Natural killer cell treated with Interleukin-12 subunit alpha and Interleukin-12 subunit beta and Interleukin-15 and Interleukin-18, amount 100 ng/mL, for 72 hours (primary cell): ENCODE data around the gene CISD2. TPM values are rescaled to one million over a fixed set of nuclear protein-coding genes. Genes with fewer than 3 reads are reported as not detected.

Experiments used
- ATAC-seq, 2 donors: fragments of 150-1000 bp; cut with Tn5 transposase in 1 of 2; sonication (Bioruptor Pico), chemical (Tn5 transposase) in 1 of 2; 2 replicates each; pipeline ENCODE4 v1.10.0; 2021
- DNase-seq: peaks from one replicate; pipeline ENCODE4 v3.0.0; 2022; ENCODE audit warnings: low spot score
- H3K27ac Mint-ChIP-seq, 2 donors: 1 replicate in 1 of 2; 2 replicates in 1 of 2; pipeline ENCODE4 v1.8.0; 2022; ENCODE audit warnings: mixed read lengths in 2 of 2, mild to moderate bottlenecking in 1 of 2, moderate library complexity in 1 of 2
- H3K27me3 Mint-ChIP-seq, 2 donors: 1 replicate in 1 of 2; 2 replicates in 1 of 2; pipeline ENCODE4 v1.8.0; 2022; ENCODE audit warnings: mixed read lengths in 2 of 2
- H3K36me3 Mint-ChIP-seq: one replicate; pipeline ENCODE4 v1.8.0; 2022; ENCODE audit warnings: mixed read lengths
- H3K4me1 Mint-ChIP-seq, 2 donors: 1 replicate in 1 of 2; 2 replicates in 1 of 2; pipeline ENCODE4 v1.8.0; 2022; ENCODE audit warnings: low read depth in 2 of 2, mixed read lengths in 2 of 2, mild to moderate bottlenecking in 1 of 2
- H3K4me3 Mint-ChIP-seq: one replicate; pipeline ENCODE4 v1.8.0; 2022; ENCODE audit warnings: mixed read lengths
- H3K9me3 Mint-ChIP-seq: 2 replicates; pipeline ENCODE4 v1.8.0; 2022; ENCODE audit warnings: mixed read lengths
- total RNA-seq, 2 donors: library from RNA; stranded (reverse); gene quantifications; one replicate each; pipeline ENCODE4 v1.2.3, GENCODE V29; 2022

The CISD2 gene
- total RNA-seq, 2 donors from 2014 or later: 26.8 to 31.1 TPM

DNA sequence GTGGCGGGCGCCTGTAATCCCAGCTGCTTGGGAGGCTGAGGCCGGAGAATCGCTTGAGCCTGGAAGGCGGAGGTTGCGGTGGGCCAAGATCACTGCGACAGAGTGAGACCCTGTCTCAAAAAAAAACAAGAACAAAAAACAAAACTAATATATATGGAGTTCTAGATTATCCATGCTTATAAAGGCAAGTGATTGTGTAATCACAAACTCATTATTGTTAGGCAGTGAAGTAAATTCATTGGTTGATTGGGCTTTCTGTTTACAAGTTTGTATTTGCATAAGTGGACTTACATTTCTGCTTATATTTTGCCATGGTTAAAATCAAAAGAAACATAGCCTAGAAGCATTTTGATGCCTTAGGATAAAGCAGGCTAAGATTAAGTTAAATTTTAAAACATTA lies 39.0 kb upstream of the CISD2 start:
- DNase-seq (no peak), ATAC-seq (no peak)
- Mint-ChIP-seq H3K36me3 (no peaks in the 10 kb centered on the region), H3K4me1 (peaks cover 11 to 14% of the 10 kb centered on the region in 2 donors), H3K9me3 (no peaks in the 10 kb centered on the region), H3K4me3 (no peak overlapping the region), H3K27me3 (no peaks in the 10 kb centered on the region), H3K27ac (no peak overlapping the region)

DNA sequence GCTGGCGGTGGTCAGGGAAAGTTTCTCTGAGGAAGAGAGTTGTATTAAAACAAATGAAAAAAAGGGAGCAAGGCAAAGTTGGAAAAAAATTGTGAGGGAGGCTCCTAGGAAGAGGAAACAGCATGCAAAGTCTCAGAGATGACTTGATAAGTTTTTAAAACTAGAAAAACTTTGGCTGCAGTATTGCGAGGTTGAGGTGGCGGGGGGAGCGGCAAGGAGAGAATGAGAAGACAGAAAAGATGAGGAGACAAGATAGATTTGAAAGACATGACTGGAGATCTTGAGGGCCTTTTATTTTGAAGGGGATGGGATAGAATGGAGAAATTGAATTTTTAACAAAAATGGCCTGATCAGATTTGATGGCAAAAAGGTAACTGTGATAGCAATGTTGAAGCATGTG lies 36.7 kb upstream of the CISD2 start:
- H3K4me1 Mint-ChIP-seq: peaks cover 11 to 14% of the 10 kb centered on the region in 2 donors
- no peak overlapping the region for H3K27ac Mint-ChIP-seq
- DNase-seq (no peak), ATAC-seq (no peak)
- no peaks in the 10 kb centered on the region for H3K36me3 Mint-ChIP-seq
- H3K4me3 Mint-ChIP-seq: no peak overlapping the region
- H3K27me3 Mint-ChIP-seq: no peaks in the 10 kb centered on the region
- no peaks in the 10 kb centered on the region for H3K9me3 Mint-ChIP-seq

GRCh38 chr4:102832667-102833066 lies 36.1 kb upstream of the CISD2 start:
- no peak overlapping the region for H3K27ac Mint-ChIP-seq
- no peak overlapping the region for H3K4me3 Mint-ChIP-seq
- ATAC-seq (no peak), DNase-seq (no peak)
- no peaks in the 10 kb centered on the region for H3K27me3 Mint-ChIP-seq
- no peaks in the 10 kb centered on the region for H3K36me3 Mint-ChIP-seq
- no peaks in the 10 kb centered on the region for H3K9me3 Mint-ChIP-seq
- peaks cover 11 to 14% of the 10 kb centered on the region in 2 donors for H3K4me1 Mint-ChIP-seq

DNA sequence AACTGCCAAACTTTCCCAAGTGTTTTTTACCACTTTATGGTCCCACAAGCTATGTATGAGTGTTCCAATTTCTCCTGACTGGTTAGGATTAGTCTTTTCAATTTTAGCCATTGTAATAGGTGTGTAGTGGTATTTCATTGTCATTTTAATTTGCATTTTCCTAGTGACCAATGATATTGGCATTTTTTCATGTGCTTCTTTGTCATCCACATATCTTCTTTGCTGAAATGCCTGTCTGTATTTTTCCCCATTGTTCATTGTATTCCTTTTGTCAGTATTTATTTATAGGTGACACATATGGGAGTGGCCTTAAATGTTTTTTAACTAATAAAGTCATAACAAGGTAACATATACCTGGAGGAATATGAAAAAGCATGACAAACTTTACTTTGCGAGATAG lies 32.2 kb upstream of the CISD2 start:
- Mint-ChIP-seq H3K36me3 (no peaks in the 10 kb centered on the region), H3K4me1 (peaks cover 0 to 3% of the 10 kb centered on the region in 2 donors), H3K27ac (no peak overlapping the region), H3K9me3 (no peaks in the 10 kb centered on the region), H3K27me3 (no peaks in the 10 kb centered on the region), H3K4me3 (no peak overlapping the region)
- ATAC-seq (no peak), DNase-seq (no peak)

DNA sequence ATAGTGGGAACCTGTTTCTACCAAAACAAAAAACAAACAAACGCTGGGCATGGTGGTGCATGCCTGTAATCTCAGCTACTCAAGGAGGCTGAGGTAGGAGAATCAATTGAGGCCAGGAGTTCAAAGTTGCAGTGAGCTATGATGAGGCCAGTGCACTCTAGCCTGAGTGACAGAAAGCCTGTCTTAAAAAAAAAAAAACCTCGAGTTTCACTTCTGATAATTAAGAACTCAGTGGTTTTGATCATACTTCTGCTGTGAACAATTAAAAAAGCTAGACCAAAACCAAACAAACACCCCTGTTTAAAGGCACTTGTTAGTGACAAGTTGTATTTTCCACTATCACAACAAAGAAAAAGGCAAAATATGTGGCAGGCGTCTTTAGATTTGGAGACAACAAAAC lies 26.4 kb upstream of the CISD2 start:
- no peaks in the 10 kb centered on the region for H3K36me3 Mint-ChIP-seq
- no peaks in the 10 kb centered on the region for H3K27me3 Mint-ChIP-seq
- ATAC-seq (no peak), DNase-seq (no peak)
- H3K4me3 Mint-ChIP-seq: no peak overlapping the region
- no peak overlapping the region for H3K27ac Mint-ChIP-seq
- H3K4me1 Mint-ChIP-seq: peaks cover 0 to 3% of the 10 kb centered on the region in 2 donors
- H3K9me3 Mint-ChIP-seq: no peaks in the 10 kb centered on the region

- ATAC-seq (no peak), DNase-seq (no peak)
- Mint-ChIP-seq H3K4me1 (peaks cover 0 to 3% of the 10 kb centered on the region in 2 donors), H3K27me3 (no peaks in the 10 kb centered on the region), H3K4me3 (no peak overlapping the region), H3K27ac (no peak overlapping the region), H3K9me3 (no peaks in the 10 kb centered on the region), H3K36me3 (no peaks in the 10 kb centered on the region)
Observed at GRCh38 chr4:102843273-102843672, 25.5 kb upstream of the CISD2 start.

GRCh38 chr4:102843938-102844337 lies 24.9 kb upstream of the CISD2 start:
- no peaks in the 10 kb centered on the region for H3K27me3 Mint-ChIP-seq
- peaks cover 0 to 3% of the 10 kb centered on the region in 2 donors for H3K4me1 Mint-ChIP-seq
- ATAC-seq (no peak), DNase-seq (no peak)
- no peak overlapping the region for H3K4me3 Mint-ChIP-seq
- H3K36me3 Mint-ChIP-seq: no peaks in the 10 kb centered on the region
- no peak overlapping the region for H3K27ac Mint-ChIP-seq
- H3K9me3 Mint-ChIP-seq: no peaks in the 10 kb centered on the region

DNA sequence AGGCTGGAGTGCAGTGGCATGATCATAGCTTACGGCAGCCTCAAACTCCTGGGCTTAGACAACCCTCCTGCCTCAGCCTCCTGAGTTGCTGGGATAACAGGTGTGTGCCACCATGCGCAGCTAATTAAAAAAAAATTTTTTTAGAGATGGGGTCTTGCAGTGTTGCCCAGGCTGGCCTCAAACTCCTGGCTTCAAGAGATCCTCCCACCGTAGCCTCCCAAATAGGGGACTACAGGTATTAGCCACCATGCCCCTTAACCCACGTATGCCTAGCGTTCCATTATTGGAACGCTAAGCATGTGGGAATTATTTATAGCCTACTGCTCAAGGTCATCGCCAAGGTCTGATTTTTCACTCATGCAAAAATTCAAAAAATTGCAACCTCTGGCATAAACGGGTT lies 21.1 kb upstream of the CISD2 start:
- Mint-ChIP-seq H3K4me3 (no peak overlapping the region), H3K9me3 (no peaks in the 10 kb centered on the region), H3K4me1 (peaks cover 5 to 6% of the 10 kb centered on the region in 2 donors), H3K27me3 (no peaks in the 10 kb centered on the region), H3K36me3 (no peaks in the 10 kb centered on the region), H3K27ac (no peak overlapping the region)
- no peak for DNase-seq
- ATAC-seq: no peak

- Mint-ChIP-seq H3K4me3 (no peak overlapping the region), H3K27ac (no peak overlapping the region), H3K4me1 (peaks cover 5 to 6% of the 10 kb centered on the region in 2 donors), H3K27me3 (no peaks in the 10 kb centered on the region), H3K9me3 (no peaks in the 10 kb centered on the region), H3K36me3 (no peaks in the 10 kb centered on the region)
- DNase-seq (no peak), ATAC-seq (no peak)
Observed at GRCh38 chr4:102849579-102850104, 19.1 kb upstream of the CISD2 start.

DNA sequence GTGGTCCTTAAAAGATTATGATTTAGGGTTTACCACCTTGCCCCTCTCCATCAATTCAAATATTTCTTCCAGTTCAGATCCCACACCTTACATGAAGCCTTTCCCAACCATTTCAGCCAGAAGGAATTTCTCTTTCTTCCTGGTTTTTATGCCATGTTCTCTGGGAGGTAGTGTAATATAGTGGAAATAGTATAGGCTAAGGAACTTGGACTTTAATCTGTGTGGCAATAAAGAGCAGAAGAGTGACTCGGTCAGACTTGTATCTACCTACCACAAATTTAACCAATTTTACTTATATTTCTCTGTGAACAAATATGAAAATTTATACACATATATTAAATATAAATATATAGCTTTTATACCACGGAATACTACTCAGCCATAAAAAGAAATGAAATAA lies 18.4 kb upstream of the CISD2 start:
- no peak for DNase-seq
- no peaks in the 10 kb centered on the region for H3K36me3 Mint-ChIP-seq
- H3K27me3 Mint-ChIP-seq: no peaks in the 10 kb centered on the region
- no peak overlapping the region for H3K27ac Mint-ChIP-seq
- H3K9me3 Mint-ChIP-seq: no peaks in the 10 kb centered on the region
- H3K4me3 Mint-ChIP-seq: no peak overlapping the region
- peaks cover 5 to 6% of the 10 kb centered on the region in 2 donors for H3K4me1 Mint-ChIP-seq
- no peak for ATAC-seq

DNA sequence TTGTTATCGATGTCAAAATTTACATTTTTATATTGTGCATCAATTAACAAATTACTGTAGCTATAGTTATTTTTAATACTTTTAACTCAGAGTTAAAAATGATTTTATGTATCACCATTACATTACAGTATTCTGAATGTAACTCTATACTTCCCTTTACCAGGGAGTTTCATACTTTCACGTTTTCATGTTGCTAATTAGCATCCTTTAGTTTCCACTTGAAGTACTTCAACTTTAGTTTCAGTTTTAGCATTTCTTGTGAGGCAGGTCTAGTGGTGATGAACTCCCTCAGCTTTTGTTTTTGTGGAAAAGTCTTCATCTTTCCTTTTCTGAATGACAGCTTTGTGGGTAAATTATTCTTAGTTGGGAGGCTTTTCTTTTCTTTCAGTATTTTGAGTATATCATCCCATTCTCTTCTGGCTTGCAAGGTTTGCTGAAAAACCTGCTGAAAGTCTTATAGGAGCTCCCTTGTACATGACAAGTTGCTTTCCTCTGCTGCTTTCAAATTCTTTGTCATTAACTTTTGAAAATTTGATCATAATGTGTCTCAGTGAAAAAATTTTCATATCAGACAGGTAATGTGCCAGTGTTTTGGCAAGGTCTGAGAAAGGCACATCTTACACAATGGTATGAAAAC lies 9.8 kb upstream of the CISD2 start:
- Mint-ChIP-seq H3K4me3 (no peak overlapping the region), H3K9me3 (peaks cover 16% of the 10 kb centered on the region), H3K4me1 (no peaks in the 10 kb centered on the region), H3K27ac (no peak overlapping the region), H3K27me3 (no peaks in the 10 kb centered on the region), H3K36me3 (peaks cover 20% of the 10 kb centered on the region)
- no peak for ATAC-seq
- no peak for DNase-seq

DNA sequence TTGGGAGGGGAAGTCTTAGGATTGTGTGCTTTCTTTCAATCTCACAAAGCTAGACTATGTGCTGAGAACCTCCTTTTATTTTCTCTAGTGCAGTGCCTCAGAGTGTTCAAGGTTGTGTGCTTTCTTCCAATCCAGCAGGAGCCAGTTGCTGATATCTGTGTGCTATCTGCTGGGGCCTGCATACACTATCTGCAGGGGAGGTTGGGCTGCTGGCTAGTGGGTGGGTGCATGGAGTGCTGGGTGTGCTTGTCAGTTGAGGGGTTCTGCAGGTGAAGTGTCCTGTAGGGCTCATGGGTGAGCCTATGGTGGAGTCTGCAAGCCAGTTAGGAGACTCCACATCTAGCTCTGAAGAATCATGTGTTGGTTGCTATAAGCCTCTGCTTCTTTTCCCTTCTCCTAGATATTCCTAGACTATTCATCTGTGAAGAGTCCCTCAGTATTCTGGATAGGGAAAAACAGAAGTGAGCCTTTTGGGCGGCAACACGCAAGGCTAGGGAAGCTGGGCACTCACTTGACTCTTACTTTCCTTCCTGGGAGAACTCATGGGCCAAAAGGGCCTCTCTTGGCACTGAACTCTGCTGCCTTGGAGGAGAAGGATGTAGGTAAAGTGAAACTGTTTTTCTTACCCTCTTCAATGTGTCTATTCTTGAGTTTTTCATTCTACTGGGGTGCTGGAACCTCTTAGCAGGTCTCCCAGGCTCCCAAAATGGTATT lies 8.0 kb upstream of the CISD2 start:
- no peak overlapping the region for H3K4me3 Mint-ChIP-seq
- H3K27ac Mint-ChIP-seq: no peak overlapping the region
- H3K9me3 Mint-ChIP-seq: peaks cover 16% of the 10 kb centered on the region
- H3K36me3 Mint-ChIP-seq: peaks cover 20% of the 10 kb centered on the region
- ATAC-seq (no peak), DNase-seq (no peak)
- peaks cover 0 to 12% of the 10 kb centered on the region in 2 donors for H3K4me1 Mint-ChIP-seq
- H3K27me3 Mint-ChIP-seq: no peaks in the 10 kb centered on the region

DNA sequence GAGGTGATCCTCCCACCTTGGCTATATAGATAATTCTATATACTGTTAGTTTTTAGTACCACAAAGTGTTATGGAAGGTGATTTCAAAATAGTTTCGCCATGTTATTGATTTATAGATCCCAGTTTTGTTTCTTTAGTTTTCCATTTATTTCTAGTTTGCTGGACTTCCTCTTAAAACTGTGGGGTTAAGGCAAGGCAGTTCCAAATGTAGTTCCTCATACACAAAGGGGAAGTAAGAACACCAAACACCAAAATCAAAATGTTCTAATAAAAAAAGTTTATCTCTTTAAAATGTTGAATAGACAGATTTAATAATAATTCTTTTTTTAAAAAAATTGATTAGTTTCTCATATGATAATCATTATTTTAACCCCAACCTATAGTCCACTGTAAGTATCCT lies 6.8 kb upstream of the CISD2 start:
- Mint-ChIP-seq H3K27ac (no peak overlapping the region), H3K4me3 (no peak overlapping the region), H3K9me3 (peaks cover 16% of the 10 kb centered on the region), H3K27me3 (no peaks in the 10 kb centered on the region), H3K4me1 (peaks cover 0 to 12% of the 10 kb centered on the region in 2 donors), H3K36me3 (peaks cover 20% of the 10 kb centered on the region)
- ATAC-seq (no peak), DNase-seq (no peak)

GRCh38 chr4:102862747-102863146 lies 6.0 kb upstream of the CISD2 start:
- ATAC-seq (no peak), DNase-seq (no peak)
- no peak overlapping the region for H3K4me3 Mint-ChIP-seq
- H3K27me3 Mint-ChIP-seq: no peaks in the 10 kb centered on the region
- no peak overlapping the region for H3K27ac Mint-ChIP-seq
- H3K4me1 Mint-ChIP-seq: peaks cover 0 to 12% of the 10 kb centered on the region in 2 donors
- peaks cover 20% of the 10 kb centered on the region for H3K36me3 Mint-ChIP-seq
- H3K9me3 Mint-ChIP-seq: peaks cover 16% of the 10 kb centered on the region
